K562 (cell line): ENCODE data around the gene ADAM30. TPM values are rescaled to one million over a fixed set of nuclear protein-coding genes. Genes with fewer than 3 reads are reported as not detected.

Experiments used
- CBFA2T2 ChIP-seq: fragments of 450-650 bp; conservative IDR thresholded peaks from 2 replicates; pipeline ENCODE4 v1.6.1; 2017; ENCODE audit warnings: mild to moderate bottlenecking
- DDX20 ChIP-seq: fragments of 450-650 bp; IDR thresholded peaks from 2 replicates; pipeline ENCODE4 v1.6.1; 2016; ENCODE audit warnings: missing genetic modification characterization, low read depth, mild to moderate bottlenecking, missing compliant biosample characterization, moderate library complexity
- HNRNPK ChIP-seq: fragments of 200-400 bp; formaldehyde crosslinking; IDR thresholded peaks from one replicate; pipeline ENCODE4 v1.6.1; 2018; ENCODE audit warnings: mild to moderate bottlenecking, low read depth, low read length; ENCODE audit not compliant: poor library complexity, severe bottlenecking
- HNRNPUL1 ChIP-seq: fragments of 200-400 bp; formaldehyde crosslinking; IDR thresholded peaks from 2 replicates; pipeline ENCODE4 v1.6.1; 2017; ENCODE audit warnings: low read length
- MAFG ChIP-seq: fragments of 450-650 bp; conservative IDR thresholded peaks from 2 replicates; pipeline ENCODE4 v1.6.1; 2016; ENCODE audit warnings: missing genetic modification characterization, missing compliant biosample characterization
- MCM3 ChIP-seq: fragments of 450-650 bp; IDR thresholded peaks from 2 replicates; pipeline ENCODE4 v1.6.1; 2016
- RBBP5 ChIP-seq: fragments of 200-600 bp; sonication (generic); IDR thresholded peaks from 2 replicates; pipeline ENCODE4 v1.6.1; 2012; ENCODE audit warnings: borderline replicate concordance, mild to moderate bottlenecking, low read length, control low read depth, inconsistent platforms; ENCODE audit not compliant: insufficient read depth, poor library complexity, severe bottlenecking
- SRSF9 ChIP-seq: fragments of 200-400 bp; formaldehyde crosslinking; IDR thresholded peaks from 2 replicates; pipeline ENCODE4 v1.6.1; 2017; ENCODE audit warnings: low read depth, low read length, borderline replicate concordance
- STAT5B ChIP-seq: fragments of 250-450 bp; sonication (Bioruptor Pico); IDR thresholded peaks from 2 replicates; pipeline ENCODE4 v1.8.0; 2021; ENCODE audit warnings: mild to moderate bottlenecking, inconsistent platforms
- TBL1XR1 ChIP-seq, 2 experiments: IDR thresholded peaks; 2 replicates each; pipeline ENCODE4 v1.6.1; 2012; ENCODE audit warnings: improper control_type of control experiment in 2 of 2, low read length in 2 of 2, mild to moderate bottlenecking in 1 of 2
- TFAM ChIP-seq: fragments of 250-450 bp; sonication (Bioruptor Pico); conservative IDR thresholded peaks from 2 replicates; pipeline ENCODE4 v1.5.0; 2021; ENCODE audit warnings: mild to moderate bottlenecking, moderate library complexity
- ZNF316 ChIP-seq: fragments of 450-650 bp; IDR thresholded peaks from 2 replicates; pipeline ENCODE4 v1.6.1; 2016
- polyA plus RNA-seq, 8 experiments: library from polyadenylated mRNA; depleted of rRNA in 4 of 8; stranded (reverse) in 5 of 8; unstranded in 3 of 8; fragments of >200 nt; fragmentation: Nextera tagmentation in 2 of 8; fragmentation: Illumina TruSeq in 1 of 8; extraction: Ambion mirVana in 2 of 8; extraction: Trizol in 1 of 8; gene quantifications; 2 replicates each; pipeline versions ENCODE4 v1.2.1 to v1.2.3, GENCODE V29; 2011 to 2014; ENCODE audit warnings: inconsistent platforms in 1 of 8, missing spikeins in 1 of 8
- total RNA-seq, 7 experiments: library from RNA; depleted of rRNA in 6 of 7; stranded (reverse); fragments of >200 nt in 6 of 7; fragmentation: Illumina TruSeq in 2 of 7; extraction: Trizol in 2 of 7; gene quantifications; 2 replicates each; pipeline versions ENCODE4 v1.2.1 to v1.2.3, GENCODE V29; 2011 to 2021; ENCODE audit warnings: low replicate concordance in 1 of 7
- TF ChIP-seq, protein P1 (sequence below): fragments of 150-350 bp; IDR thresholded peaks from 2 replicates; pipeline ENCODE4 v1.6.1; 2014; ENCODE audit warnings: low read depth, mild to moderate bottlenecking, low read length, borderline replicate concordance
- TF ChIP-seq, protein P2 (sequence below): IDR thresholded peaks from 2 replicates; pipeline ENCODE4 v1.6.1; 2012; ENCODE audit warnings: low read depth, low read length, improper control_type of control experiment, borderline replicate concordance
- TF ChIP-seq, protein P3 (sequence below): fragments of 450-650 bp; conservative IDR thresholded peaks from 2 replicates; pipeline ENCODE4 v1.6.1; 2016; ENCODE audit warnings: missing genetic modification characterization, low read depth, mild to moderate bottlenecking, missing compliant biosample characterization, moderate library complexity
- TF ChIP-seq, protein P4 (sequence below): fragments of 450-650 bp; formaldehyde crosslinking; conservative IDR thresholded peaks from 2 replicates; pipeline ENCODE4 v1.4.0; 2022; ENCODE audit warnings: mild to moderate bottlenecking, missing genetic modification characterization
- TF ChIP-seq, protein P5 (sequence below): fragments of 250-450 bp; sonication (Bioruptor Pico); IDR thresholded peaks from 2 replicates; pipeline ENCODE4 v1.4.0; 2020; ENCODE audit warnings: mild to moderate bottlenecking, moderate library complexity
- TF ChIP-seq, protein P6 (sequence below): fragments of 250-450 bp; sonication (Bioruptor Pico); IDR thresholded peaks from 2 replicates; pipeline ENCODE4 v1.8.0; 2021; ENCODE audit warnings: mild to moderate bottlenecking, moderate library complexity

Gene ADAM30
- total and polyA plus RNA-seq, 9 of the 15 experiments (the other 6 are each of a cell fraction or from before 2014, with no cell fraction given): not detected

DNA sequence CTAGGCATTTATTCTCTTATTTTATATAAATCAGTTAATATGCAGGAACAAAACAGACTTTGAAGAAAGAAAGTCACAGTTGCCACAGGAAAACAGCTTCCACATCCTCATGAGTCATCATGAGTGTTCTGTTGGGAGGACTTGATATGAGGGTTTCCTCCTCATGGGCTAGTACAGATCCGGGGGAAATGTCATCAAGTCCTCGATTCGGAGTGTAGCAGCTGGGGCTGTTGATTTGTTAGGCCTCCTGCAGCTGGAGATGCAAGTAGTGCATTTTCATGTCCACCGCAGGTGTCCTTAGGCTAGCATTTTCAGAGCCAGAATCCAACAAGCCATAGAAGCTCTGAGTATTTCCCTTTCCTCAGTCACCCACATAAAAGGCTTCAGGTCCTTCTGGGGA, 36.7 kb downstream of the ADAM30 start (continued):
- TF ChIP-seq, protein P1, sequence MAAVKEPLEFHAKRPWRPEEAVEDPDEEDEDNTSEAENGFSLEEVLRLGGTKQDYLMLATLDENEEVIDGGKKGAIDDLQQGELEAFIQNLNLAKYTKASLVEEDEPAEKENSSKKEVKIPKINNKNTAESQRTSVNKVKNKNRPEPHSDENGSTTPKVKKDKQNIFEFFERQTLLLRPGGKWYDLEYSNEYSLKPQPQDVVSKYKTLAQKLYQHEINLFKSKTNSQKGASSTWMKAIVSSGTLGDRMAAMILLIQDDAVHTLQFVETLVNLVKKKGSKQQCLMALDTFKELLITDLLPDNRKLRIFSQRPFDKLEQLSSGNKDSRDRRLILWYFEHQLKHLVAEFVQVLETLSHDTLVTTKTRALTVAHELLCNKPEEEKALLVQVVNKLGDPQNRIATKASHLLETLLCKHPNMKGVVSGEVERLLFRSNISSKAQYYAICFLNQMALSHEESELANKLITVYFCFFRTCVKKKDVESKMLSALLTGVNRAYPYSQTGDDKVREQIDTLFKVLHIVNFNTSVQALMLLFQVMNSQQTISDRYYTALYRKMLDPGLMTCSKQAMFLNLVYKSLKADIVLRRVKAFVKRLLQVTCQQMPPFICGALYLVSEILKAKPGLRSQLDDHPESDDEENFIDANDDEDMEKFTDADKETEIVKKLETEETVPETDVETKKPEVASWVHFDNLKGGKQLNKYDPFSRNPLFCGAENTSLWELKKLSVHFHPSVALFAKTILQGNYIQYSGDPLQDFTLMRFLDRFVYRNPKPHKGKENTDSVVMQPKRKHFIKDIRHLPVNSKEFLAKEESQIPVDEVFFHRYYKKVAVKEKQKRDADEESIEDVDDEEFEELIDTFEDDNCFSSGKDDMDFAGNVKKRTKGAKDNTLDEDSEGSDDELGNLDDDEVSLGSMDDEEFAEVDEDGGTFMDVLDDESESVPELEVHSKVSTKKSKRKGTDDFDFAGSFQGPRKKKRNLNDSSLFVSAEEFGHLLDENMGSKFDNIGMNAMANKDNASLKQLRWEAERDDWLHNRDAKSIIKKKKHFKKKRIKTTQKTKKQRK: no peak
- peak; percentile 80 for TF ChIP-seq ZNF316
- no peak for TF ChIP-seq DDX20 (tag)
- TF ChIP-seq, protein P2, sequence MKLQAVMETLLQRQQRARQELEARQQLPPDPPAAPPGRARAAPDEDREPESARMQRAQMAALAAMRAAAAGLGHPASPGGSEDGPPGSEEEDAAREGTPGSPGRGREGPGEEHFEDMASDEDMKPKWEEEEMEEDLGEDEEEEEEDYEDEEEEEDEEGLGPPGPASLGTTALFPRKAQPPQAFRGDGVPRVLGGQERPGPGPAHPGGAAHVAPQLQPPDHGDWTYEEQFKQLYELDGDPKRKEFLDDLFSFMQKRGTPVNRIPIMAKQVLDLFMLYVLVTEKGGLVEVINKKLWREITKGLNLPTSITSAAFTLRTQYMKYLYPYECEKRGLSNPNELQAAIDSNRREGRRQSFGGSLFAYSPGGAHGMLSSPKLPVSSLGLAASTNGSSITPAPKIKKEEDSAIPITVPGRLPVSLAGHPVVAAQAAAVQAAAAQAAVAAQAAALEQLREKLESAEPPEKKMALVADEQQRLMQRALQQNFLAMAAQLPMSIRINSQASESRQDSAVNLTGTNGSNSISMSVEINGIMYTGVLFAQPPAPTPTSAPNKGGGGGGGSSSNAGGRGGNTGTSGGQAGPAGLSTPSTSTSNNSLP: peak; percentile 85
- TF ChIP-seq, protein P3, sequence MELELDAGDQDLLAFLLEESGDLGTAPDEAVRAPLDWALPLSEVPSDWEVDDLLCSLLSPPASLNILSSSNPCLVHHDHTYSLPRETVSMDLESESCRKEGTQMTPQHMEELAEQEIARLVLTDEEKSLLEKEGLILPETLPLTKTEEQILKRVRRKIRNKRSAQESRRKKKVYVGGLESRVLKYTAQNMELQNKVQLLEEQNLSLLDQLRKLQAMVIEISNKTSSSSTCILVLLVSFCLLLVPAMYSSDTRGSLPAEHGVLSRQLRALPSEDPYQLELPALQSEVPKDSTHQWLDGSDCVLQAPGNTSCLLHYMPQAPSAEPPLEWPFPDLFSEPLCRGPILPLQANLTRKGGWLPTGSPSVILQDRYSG (tag): no peak
- TF ChIP-seq MCM3: no peak
- TF ChIP-seq, protein P4, sequence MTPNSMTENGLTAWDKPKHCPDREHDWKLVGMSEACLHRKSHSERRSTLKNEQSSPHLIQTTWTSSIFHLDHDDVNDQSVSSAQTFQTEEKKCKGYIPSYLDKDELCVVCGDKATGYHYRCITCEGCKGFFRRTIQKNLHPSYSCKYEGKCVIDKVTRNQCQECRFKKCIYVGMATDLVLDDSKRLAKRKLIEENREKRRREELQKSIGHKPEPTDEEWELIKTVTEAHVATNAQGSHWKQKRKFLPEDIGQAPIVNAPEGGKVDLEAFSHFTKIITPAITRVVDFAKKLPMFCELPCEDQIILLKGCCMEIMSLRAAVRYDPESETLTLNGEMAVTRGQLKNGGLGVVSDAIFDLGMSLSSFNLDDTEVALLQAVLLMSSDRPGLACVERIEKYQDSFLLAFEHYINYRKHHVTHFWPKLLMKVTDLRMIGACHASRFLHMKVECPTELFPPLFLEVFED: no peak
- TF ChIP-seq TFAM: no peak
- peak; percentile 90 for TF ChIP-seq CBFA2T2
- no peak for TF ChIP-seq RBBP5
- TF ChIP-seq TBL1XR1 (IDR thresholded peaks at IDR 0.05; ENCODE audit: low read length in 2 of 2): no peak
- TF ChIP-seq HNRNPK: no peak
- peak; percentile 81 for TF ChIP-seq MAFG
- TF ChIP-seq, protein P5, sequence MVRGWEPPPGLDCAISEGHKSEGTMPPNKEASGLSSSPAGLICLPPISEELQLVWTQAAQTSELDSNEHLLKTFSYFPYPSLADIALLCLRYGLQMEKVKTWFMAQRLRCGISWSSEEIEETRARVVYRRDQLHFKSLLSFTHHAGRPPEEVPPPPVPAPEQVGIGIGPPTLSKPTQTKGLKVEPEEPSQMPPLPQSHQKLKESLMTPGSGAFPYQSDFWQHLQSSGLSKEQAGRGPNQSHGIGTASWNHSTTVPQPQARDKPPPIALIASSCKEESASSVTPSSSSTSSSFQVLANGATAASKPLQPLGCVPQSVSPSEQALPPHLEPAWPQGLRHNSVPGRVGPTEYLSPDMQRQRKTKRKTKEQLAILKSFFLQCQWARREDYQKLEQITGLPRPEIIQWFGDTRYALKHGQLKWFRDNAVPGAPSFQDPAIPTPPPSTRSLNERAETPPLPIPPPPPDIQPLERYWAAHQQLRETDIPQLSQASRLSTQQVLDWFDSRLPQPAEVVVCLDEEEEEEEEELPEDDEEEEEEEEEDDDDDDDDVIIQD (CRISPR knock-in tag): no peak
- TF ChIP-seq STAT5B (CRISPR knock-in tag): no peak
- TF ChIP-seq SRSF9: no peak
- TF ChIP-seq, protein P6, sequence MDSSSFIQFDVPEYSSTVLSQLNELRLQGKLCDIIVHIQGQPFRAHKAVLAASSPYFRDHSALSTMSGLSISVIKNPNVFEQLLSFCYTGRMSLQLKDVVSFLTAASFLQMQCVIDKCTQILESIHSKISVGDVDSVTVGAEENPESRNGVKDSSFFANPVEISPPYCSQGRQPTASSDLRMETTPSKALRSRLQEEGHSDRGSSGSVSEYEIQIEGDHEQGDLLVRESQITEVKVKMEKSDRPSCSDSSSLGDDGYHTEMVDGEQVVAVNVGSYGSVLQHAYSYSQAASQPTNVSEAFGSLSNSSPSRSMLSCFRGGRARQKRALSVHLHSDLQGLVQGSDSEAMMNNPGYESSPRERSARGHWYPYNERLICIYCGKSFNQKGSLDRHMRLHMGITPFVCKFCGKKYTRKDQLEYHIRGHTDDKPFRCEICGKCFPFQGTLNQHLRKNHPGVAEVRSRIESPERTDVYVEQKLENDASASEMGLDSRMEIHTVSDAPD (CRISPR knock-in tag): no peak
- no peak for TF ChIP-seq HNRNPUL1
